Measurements from ENCODE around the gene SKAP1.

GRCh38 chr17:48373130-48373830, 56.7 kb downstream of the SKAP1 start:
- TF ChIP-seq PATZ1 (CRISPR knock-in tag; IDR thresholded peaks at IDR 0.05; ENCODE audit: borderline replicate concordance) = no peak
- no peak for TF ChIP-seq CSRNP3 (CRISPR knock-in tag; IDR thresholded peaks at IDR 0.05)
- no peak for TF ChIP-seq CREB5 (CRISPR knock-in tag; IDR thresholded peaks at IDR 0.05; ENCODE audit: low read depth)
- no peak for TF ChIP-seq RARB (CRISPR knock-in tag; IDR thresholded peaks at IDR 0.05)
- no peak for TF ChIP-seq ARNTL (CRISPR knock-in tag; IDR thresholded peaks at IDR 0.05; ENCODE audit: borderline replicate concordance, low read depth)
- no peak for TF ChIP-seq ZNF8 (CRISPR knock-in tag; IDR thresholded peaks at IDR 0.05)
- no peak for TF ChIP-seq TCF4 (CRISPR knock-in tag; IDR thresholded peaks at IDR 0.05; ENCODE audit: borderline replicate concordance)
- TF ChIP-seq ZC3H10 (CRISPR knock-in tag; IDR thresholded peaks at IDR 0.05) = no peak
- no peak for TF ChIP-seq BACH2 (CRISPR knock-in tag; IDR thresholded peaks at IDR 0.05; ENCODE audit: borderline replicate concordance)
- TF ChIP-seq ZFP30 (CRISPR knock-in tag; IDR thresholded peaks at IDR 0.05) = no peak
- no peak for TF ChIP-seq ZFP3 (CRISPR knock-in tag; IDR thresholded peaks at IDR 0.05)
- no peak for TF ChIP-seq ZNF70 (CRISPR knock-in tag; IDR thresholded peaks at IDR 0.05)
- no peak for TF ChIP-seq OSR1 (CRISPR knock-in tag; IDR thresholded peaks at IDR 0.05)
- TF ChIP-seq SNAI2 (CRISPR knock-in tag; IDR thresholded peaks at IDR 0.05) = no peak

Data from SK-N-SH treated with all-trans-retinoic acid at 6 μM for 48 hours (cell line).